ENCODE data around the gene LETM1. TPM values are rescaled to one million over a fixed set of nuclear protein-coding genes. Genes with fewer than 3 reads are reported as not detected.

The LETM1 gene
- total and polyA plus RNA-seq, 2 donors (not counting 1 experiment from before 2014, with no cell fraction given): 15.8 to 70.4 TPM

- no peaks in the 10 kb centered on the region for H3K4me1 ChIP-seq (ENCODE audit: control insufficient read depth, extremely low read depth, insufficient read depth, low read length)
- H3K4me2 ChIP-seq (ENCODE audit: extremely low read depth, insufficient read depth, low read length): no peak overlapping the region
- H3K27ac ChIP-seq (ENCODE audit: insufficient read depth, low read length): no peak overlapping the region
- H2AFZ ChIP-seq (ENCODE audit: low read length): no peak overlapping the region
- no peaks in the 10 kb centered on the region for H4K20me1 ChIP-seq (ENCODE audit: control insufficient read depth, extremely low read depth, insufficient read depth, low read length)
- no peaks in the 10 kb centered on the region for H3K9me3 ChIP-seq (ENCODE audit: control insufficient read depth, insufficient read depth, low read depth, low read length)
- TF ChIP-seq EZH2 (IDR thresholded peaks at IDR 0.05; ENCODE audit: low read length, missing control alignments) (no peak), CTCF (conservative IDR thresholded peaks at IDR 0.05 in 1 of 2, IDR thresholded peaks at IDR 0.05 in 1 of 2; ENCODE audit: low read depth in 1 of 2, low read length in 2 of 2) (no peak)
- H3K79me2 ChIP-seq (ENCODE audit: control insufficient read depth, insufficient read depth, low read length): no peaks in the 10 kb centered on the region
- H3K27me3 ChIP-seq (ENCODE audit: control insufficient read depth, insufficient read depth, low read length): no peaks in the 10 kb centered on the region
- no peak overlapping the region for H3K9ac ChIP-seq (ENCODE audit: insufficient read depth, low read length)
- H3K4me3 ChIP-seq (replicated peaks in 1 of 4; ENCODE audit: control extremely low read depth in 1 of 4, insufficient read depth in 1 of 4, low read depth in 3 of 4, low read length in 4 of 4): no peak overlapping the region
- H3K36me3 ChIP-seq (ENCODE audit: control insufficient read depth, insufficient read depth, low read length): no peaks in the 10 kb centered on the region
- DNase-seq (ENCODE audit: low read depth in 2 of 2): no peak
Measured at GRCh38 chr4:1778642-1779392, 77.1 kb downstream of the LETM1 start.

- no peak overlapping the region for H3K27ac ChIP-seq (ENCODE audit: insufficient read depth, low read length)
- no peak overlapping the region for H2AFZ ChIP-seq (ENCODE audit: low read length)
- H3K27me3 ChIP-seq (ENCODE audit: control insufficient read depth, insufficient read depth, low read length): no peaks in the 10 kb centered on the region
- H4K20me1 ChIP-seq (ENCODE audit: control insufficient read depth, extremely low read depth, insufficient read depth, low read length): no peaks in the 10 kb centered on the region
- H3K79me2 ChIP-seq (ENCODE audit: control insufficient read depth, insufficient read depth, low read length): no peaks in the 10 kb centered on the region
- no peaks in the 10 kb centered on the region for H3K4me1 ChIP-seq (ENCODE audit: control insufficient read depth, extremely low read depth, insufficient read depth, low read length)
- H3K9ac ChIP-seq (ENCODE audit: insufficient read depth, low read length): no peak overlapping the region
- peak in 1 of 2 donors; percentile 39 for DNase-seq (ENCODE audit: low read depth in 2 of 2)
- no peaks in the 10 kb centered on the region for H3K36me3 ChIP-seq (ENCODE audit: control insufficient read depth, insufficient read depth, low read length)
- H3K9me3 ChIP-seq (ENCODE audit: control insufficient read depth, insufficient read depth, low read depth, low read length): no peaks in the 10 kb centered on the region
- no peak overlapping the region for H3K4me2 ChIP-seq (ENCODE audit: extremely low read depth, insufficient read depth, low read length)
- H3K4me3 ChIP-seq (replicated peaks in 1 of 4; ENCODE audit: control extremely low read depth in 1 of 4, insufficient read depth in 1 of 4, low read depth in 3 of 4, low read length in 4 of 4): no peak overlapping the region
- TF ChIP-seq CTCF (conservative IDR thresholded peaks at IDR 0.05 in 1 of 2, IDR thresholded peaks at IDR 0.05 in 1 of 2; ENCODE audit: low read depth in 1 of 2, low read length in 2 of 2) (no peak), EZH2 (IDR thresholded peaks at IDR 0.05; ENCODE audit: low read length, missing control alignments) (no peak)
Measured at GRCh38 chr4:1777822-1778641, 77.9 kb downstream of the LETM1 start.

- no peaks in the 10 kb centered on the region for H3K79me2 ChIP-seq (ENCODE audit: control insufficient read depth, insufficient read depth, low read length)
- H3K4me1 ChIP-seq (ENCODE audit: control insufficient read depth, extremely low read depth, insufficient read depth, low read length): no peaks in the 10 kb centered on the region
- no peak overlapping the region for H3K4me3 ChIP-seq (replicated peaks in 1 of 4; ENCODE audit: control extremely low read depth in 1 of 4, insufficient read depth in 1 of 4, low read depth in 3 of 4, low read length in 4 of 4)
- no peaks in the 10 kb centered on the region for H4K20me1 ChIP-seq (ENCODE audit: control insufficient read depth, extremely low read depth, insufficient read depth, low read length)
- H3K27ac ChIP-seq (ENCODE audit: insufficient read depth, low read length): no peak overlapping the region
- H3K36me3 ChIP-seq (ENCODE audit: control insufficient read depth, insufficient read depth, low read length): no peaks in the 10 kb centered on the region
- H3K27me3 ChIP-seq (ENCODE audit: control insufficient read depth, insufficient read depth, low read length): no peaks in the 10 kb centered on the region
- H3K4me2 ChIP-seq (ENCODE audit: extremely low read depth, insufficient read depth, low read length): no peak overlapping the region
- H3K9me3 ChIP-seq (ENCODE audit: control insufficient read depth, insufficient read depth, low read depth, low read length): no peaks in the 10 kb centered on the region
- TF ChIP-seq EZH2 (IDR thresholded peaks at IDR 0.05; ENCODE audit: low read length, missing control alignments): no peak
- no peak for TF ChIP-seq CTCF (conservative IDR thresholded peaks at IDR 0.05 in 1 of 2, IDR thresholded peaks at IDR 0.05 in 1 of 2; ENCODE audit: low read depth in 1 of 2, low read length in 2 of 2)
- no peak overlapping the region for H3K9ac ChIP-seq (ENCODE audit: insufficient read depth, low read length)
- no peak for DNase-seq (ENCODE audit: low read depth in 2 of 2)
- no peak overlapping the region for H2AFZ ChIP-seq (ENCODE audit: low read length)
Measured at GRCh38 chr4:1776521-1777161, 79.3 kb downstream of the LETM1 start.

All from fibroblast of lung (primary cell).